Measurements from ENCODE around the gene SORT1. TPM values are rescaled to one million over a fixed set of nuclear protein-coding genes. Genes with fewer than 3 reads are reported as not detected.

Gene SORT1
- total RNA-seq, 2 experiments from 2014 or later = 6.5 to 11.0 TPM

DNA sequence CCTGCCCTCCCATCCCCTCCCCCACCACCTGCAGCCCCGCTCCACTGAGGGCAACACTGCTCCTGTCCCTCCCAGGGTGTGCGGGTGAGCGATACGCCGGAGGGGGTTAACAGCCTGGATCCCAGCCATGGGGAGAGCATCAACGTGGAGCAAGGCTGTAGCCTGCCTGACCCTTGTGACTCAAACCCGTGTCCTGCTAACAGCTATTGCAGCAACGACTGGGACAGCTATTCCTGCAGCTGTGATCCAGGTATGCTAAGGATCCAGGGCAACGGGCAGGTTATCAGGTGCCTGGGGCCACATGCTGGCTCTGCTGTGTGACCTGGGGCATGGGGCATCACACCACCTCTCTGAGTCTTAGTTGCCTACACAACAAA lies 133.4 kb downstream of the SORT1 start:
- no peak for DNase-seq
- H3K27ac Mint-ChIP-seq = no peak overlapping the region
- ATAC-seq (ENCODE audit: low read depth) = no peak
- H3K9me3 Mint-ChIP-seq = no peaks in the 10 kb centered on the region
- POLR2A ChIA-PET = interaction anchor here (1.0 kb wide), 1 partner anchor 134 kb away, joined by 5 read pairs; the partner anchor contains the start of gene SORT1
- H3K27me3 Mint-ChIP-seq = no peaks in the 10 kb centered on the region
- H3K4me3 Mint-ChIP-seq = no peak overlapping the region
- H3K36me3 Mint-ChIP-seq = no peaks in the 10 kb centered on the region
- H3K4me1 Mint-ChIP-seq = peaks cover 2% of the 10 kb centered on the region

DNA sequence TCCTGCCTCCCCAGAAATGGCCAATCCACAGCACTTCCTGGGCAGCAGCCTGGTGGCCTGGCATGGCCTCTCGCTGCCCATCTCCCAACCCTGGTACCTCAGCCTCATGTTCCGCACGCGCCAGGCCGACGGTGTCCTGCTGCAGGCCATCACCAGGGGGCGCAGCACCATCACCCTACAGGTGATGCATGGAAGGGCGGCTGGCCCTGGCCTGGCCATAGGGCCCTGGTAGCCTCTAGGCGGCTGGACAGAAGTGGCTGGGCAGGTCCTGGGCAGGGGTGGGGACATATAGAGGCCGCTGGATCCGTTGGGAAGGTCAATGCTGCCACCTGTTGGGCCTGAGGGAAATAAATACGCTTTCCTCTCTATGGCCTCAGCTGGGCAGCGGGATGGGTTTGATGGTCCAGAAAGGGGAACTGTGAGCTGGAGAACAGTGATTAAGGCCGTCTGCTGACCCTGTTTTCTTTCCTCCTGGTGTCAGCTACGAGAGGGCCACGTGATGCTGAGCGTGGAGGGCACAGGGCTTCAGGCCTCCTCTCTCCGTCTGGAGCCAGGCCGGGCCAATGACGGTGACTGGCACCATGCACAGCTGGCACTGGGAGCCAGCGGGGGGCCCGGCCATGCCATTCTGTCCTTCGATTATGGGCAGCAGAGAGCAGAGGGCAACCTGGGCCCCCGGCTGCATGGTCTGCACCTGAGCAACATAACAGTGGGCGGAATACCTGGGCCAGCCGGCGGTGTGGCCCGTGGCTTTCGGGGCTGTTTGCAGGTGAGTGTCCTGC lies 133.9 kb downstream of the SORT1 start:
- H3K4me1 Mint-ChIP-seq = peaks cover 2% of the 10 kb centered on the region
- H3K36me3 Mint-ChIP-seq = no peaks in the 10 kb centered on the region
- DNase-seq (peak; percentile 89), ATAC-seq (ENCODE audit: low read depth) (peak; percentile 86)
- H3K9me3 Mint-ChIP-seq = no peaks in the 10 kb centered on the region
- POLR2A ChIA-PET = interaction anchor here (1.0 kb wide), 1 partner anchor 135 kb away, joined by 5 read pairs; the partner anchor contains the start of gene SORT1
- no peak overlapping the region for H3K4me3 Mint-ChIP-seq
- H3K27me3 Mint-ChIP-seq = no peaks in the 10 kb centered on the region
- peak overlapping the region; percentile 71 for H3K27ac Mint-ChIP-seq

DNA sequence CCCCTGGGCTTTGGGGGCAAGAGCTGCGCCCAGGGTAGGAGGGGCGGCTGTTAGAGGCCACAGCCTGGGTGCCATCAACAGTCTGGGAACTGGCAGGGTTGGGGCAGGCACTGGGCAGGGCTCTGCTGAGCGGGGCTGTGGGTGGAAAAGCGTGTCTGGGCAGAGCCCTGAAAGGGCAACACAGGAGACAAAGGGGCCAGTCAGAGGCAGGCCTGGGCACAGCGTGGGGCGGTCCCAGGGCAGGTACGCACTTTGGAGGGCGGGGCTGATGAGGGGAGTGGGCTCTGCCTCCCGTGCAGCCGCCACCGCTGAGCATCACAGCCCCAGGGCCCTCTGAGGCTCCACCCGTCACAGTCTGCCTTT lies 134.5 kb downstream of the SORT1 start:
- Mint-ChIP-seq H3K9me3 (no peaks in the 10 kb centered on the region), H3K27ac (peak overlapping the region; percentile 71), H3K4me3 (no peak overlapping the region), H3K27me3 (no peaks in the 10 kb centered on the region), H3K36me3 (no peaks in the 10 kb centered on the region), H3K4me1 (peaks cover 2% of the 10 kb centered on the region)
- POLR2A ChIA-PET = interaction anchor here (1.0 kb wide), 1 partner anchor 135 kb away, joined by 5 read pairs; the partner anchor contains the start of gene SORT1
- DNase-seq (no peak), ATAC-seq (ENCODE audit: low read depth) (peak; percentile 12)

DNA sequence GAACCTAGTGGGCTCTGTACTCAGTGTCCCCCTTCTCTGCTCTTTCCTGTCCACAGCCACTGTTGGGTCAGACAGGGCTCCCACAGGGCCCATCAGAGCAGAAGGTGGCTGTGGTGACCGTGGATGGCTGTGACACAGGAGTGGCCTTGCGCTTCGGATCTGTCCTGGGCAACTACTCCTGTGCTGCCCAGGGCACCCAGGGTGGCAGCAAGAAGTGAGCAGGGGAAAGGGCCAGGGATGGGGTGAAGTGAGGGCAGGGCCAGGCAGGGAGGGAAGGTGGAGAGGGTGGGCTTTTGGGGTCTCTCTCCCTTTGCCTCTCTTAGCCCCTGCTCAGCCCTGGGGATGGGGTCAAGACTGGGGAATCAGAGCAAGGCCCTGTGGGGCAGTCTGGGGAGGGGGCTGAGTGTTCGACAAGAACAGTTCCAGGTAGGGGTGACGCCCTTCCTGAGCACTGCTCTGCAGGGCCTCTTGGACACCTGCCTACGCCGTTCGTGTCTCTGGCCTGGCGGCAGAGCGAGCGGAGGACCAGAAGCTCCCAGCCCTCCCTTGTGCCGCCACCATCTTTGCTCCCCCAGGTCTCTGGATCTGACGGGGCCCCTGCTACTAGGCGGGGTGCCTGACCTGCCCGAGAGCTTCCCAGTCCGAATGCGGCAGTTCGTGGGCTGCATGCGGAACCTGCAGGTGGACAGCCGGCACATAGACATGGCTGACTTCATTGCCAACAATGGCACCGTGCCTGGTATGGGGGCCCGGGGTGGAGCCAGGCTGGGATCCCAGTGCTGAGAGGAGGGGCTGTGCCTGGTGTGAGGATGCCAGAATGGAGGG lies 135.3 kb downstream of the SORT1 start:
- Mint-ChIP-seq H3K27me3 (no peaks in the 10 kb centered on the region), H3K9me3 (no peaks in the 10 kb centered on the region), H3K4me1 (peaks cover 2% of the 10 kb centered on the region), H3K27ac (no peak overlapping the region), H3K4me3 (no peak overlapping the region), H3K36me3 (no peaks in the 10 kb centered on the region)
- DNase-seq (no peak), ATAC-seq (ENCODE audit: low read depth) (no peak)
- POLR2A ChIA-PET = no interaction called here

DNA sequence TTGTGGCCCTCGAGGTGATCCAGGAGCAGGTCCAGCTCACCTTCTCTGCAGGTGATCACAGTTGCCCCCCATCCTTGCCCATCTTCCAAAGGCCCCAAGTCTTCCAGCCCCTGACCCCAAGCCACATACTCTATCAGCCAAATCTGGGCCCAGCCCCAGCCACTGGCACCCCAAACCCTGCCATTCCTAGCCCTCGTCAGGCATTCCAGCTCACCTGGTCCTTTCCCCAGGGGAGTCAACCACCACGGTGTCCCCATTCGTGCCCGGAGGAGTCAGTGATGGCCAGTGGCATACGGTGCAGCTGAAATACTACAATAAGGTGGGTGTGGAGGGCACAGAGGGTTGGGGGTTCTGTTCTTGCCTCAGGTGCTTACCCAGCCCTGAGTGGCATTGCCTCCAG lies 136.1 kb downstream of the SORT1 start:
- ATAC-seq (ENCODE audit: low read depth) = no peak
- no peak for DNase-seq
- Mint-ChIP-seq H3K4me3 (no peak overlapping the region), H3K4me1 (no peaks in the 10 kb centered on the region), H3K27me3 (no peaks in the 10 kb centered on the region), H3K27ac (no peak overlapping the region), H3K36me3 (no peaks in the 10 kb centered on the region), H3K9me3 (no peaks in the 10 kb centered on the region)
- POLR2A ChIA-PET = no interaction called here

DNA sequence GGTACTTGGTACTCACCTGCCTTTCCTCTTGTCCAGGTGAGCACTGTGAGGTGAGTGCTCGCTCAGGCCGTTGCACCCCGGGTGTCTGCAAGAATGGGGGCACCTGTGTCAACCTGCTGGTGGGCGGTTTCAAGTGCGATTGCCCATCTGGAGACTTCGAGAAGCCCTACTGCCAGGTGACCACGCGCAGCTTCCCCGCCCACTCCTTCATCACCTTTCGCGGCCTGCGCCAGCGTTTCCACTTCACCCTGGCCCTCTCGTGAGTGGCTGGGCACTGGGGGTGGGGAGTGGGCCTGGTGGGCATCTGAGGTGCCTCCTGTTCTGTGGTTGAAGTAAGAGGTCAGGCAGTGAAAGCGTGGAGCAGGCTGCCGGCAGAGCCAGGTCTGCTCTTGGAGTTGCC lies 136.7 kb downstream of the SORT1 start:
- Mint-ChIP-seq H3K27me3 (no peaks in the 10 kb centered on the region), H3K27ac (no peak overlapping the region), H3K36me3 (no peaks in the 10 kb centered on the region), H3K4me3 (no peak overlapping the region), H3K9me3 (no peaks in the 10 kb centered on the region), H3K4me1 (no peaks in the 10 kb centered on the region)
- DNase-seq = no peak
- no peak for ATAC-seq (ENCODE audit: low read depth)
- POLR2A ChIA-PET = no interaction called here

- no peaks in the 10 kb centered on the region for H3K36me3 Mint-ChIP-seq
- POLR2A ChIA-PET = no interaction called here
- no peak overlapping the region for H3K27ac Mint-ChIP-seq
Observed at GRCh38 chr1:109259674-109260557, 137.8 kb downstream of the SORT1 start.

More at GRCh38 chr1:109259674-109260557, 137.8 kb downstream of the SORT1 start:
- Mint-ChIP-seq H3K9me3 (no peaks in the 10 kb centered on the region), H3K27me3 (no peaks in the 10 kb centered on the region), H3K4me1 (no peaks in the 10 kb centered on the region), H3K4me3 (no peak overlapping the region)
- DNase-seq (no peak), ATAC-seq (ENCODE audit: low read depth) (no peak)

Other genes starting within 250 kb of the SORT1 start
- 100 to 1,000 TPM; 176 to 184 TPM for gene SARS1, start 184.0 kb downstream of the SORT1 start, total RNA-seq
- 1 to 10 TPM; 6.3 to 6.9 TPM for gene CELSR2, start 148.4 kb downstream of the SORT1 start, total RNA-seq
- 10 to 100 TPM; 27.9 to 30.5 TPM for gene PSRC1, start 114.8 kb downstream of the SORT1 start, total RNA-seq
- not detected for gene MYBPHL, start 90.9 kb downstream of the SORT1 start, total RNA-seq
- gene PSMA5, start 28.5 kb upstream of the SORT1 start, total RNA-seq = 100 to 1,000 TPM; 135 TPM
- not detected for gene SYPL2, start 68.6 kb upstream of the SORT1 start, total RNA-seq
- gene ATXN7L2, start 86.0 kb upstream of the SORT1 start, total RNA-seq = 10 to 100 TPM; 10.4 to 12.4 TPM
- gene CYB561D1, start 96.2 kb upstream of the SORT1 start, total RNA-seq = 10 to 100 TPM; 24.3 to 25.1 TPM
- gene AMIGO1, start 111.8 kb upstream of the SORT1 start, total RNA-seq = 1 to 10 TPM; 8.2 to 9.4 TPM
- under 1 TPM in 1 of 2 experiments, not detected in 1; 0.39 TPM for gene GPR61, start 142.0 kb upstream of the SORT1 start, total RNA-seq
- gene GNAI3, start 150.7 kb upstream of the SORT1 start, total RNA-seq = 1 to 10 TPM; 8.0 to 8.2 TPM
- under 1 TPM in 1 of 2 experiments, not detected in 1; 0.22 TPM for gene GNAT2, start 221.7 kb upstream of the SORT1 start, total RNA-seq
- 100 to 1,000 TPM; 114 to 122 TPM for gene AMPD2, start 221.9 kb upstream of the SORT1 start, total RNA-seq

Measured in activated naive CD8-positive, alpha-beta T cell treated with anti-CD3 and anti-CD28 coated beads, Interleukin-2, amount 10 ng/mL, durations not matched to agents 7 days and 5 days (primary cell).